ENCODE data around the gene AUTS2.

Gene AUTS2

GRCh38 chr7:70766694-70767093 lies 1168.4 kb downstream of the AUTS2 start:
- H3K27me3 ChIP-seq (ENCODE audit: control insufficient read depth, insufficient read depth, low read length) = no peaks in the 10 kb centered on the region
- H3K27ac ChIP-seq (ENCODE audit: low read depth, low read length) = no peak overlapping the region
- H3K4me1 ChIP-seq (ENCODE audit: control insufficient read depth, insufficient read depth, low read length) = no peaks in the 10 kb centered on the region
- no peak overlapping the region for H3K4me3 ChIP-seq (ENCODE audit: low read length)
- H3K9ac ChIP-seq (ENCODE audit: low read length) = no peak overlapping the region
- H3K36me3 ChIP-seq (ENCODE audit: control insufficient read depth, insufficient read depth, low read length) = peaks cover 13% of the 10 kb centered on the region

- Histone ChIP-seq H3K9ac (ENCODE audit: low read length) (no peak overlapping the region), H3K27me3 (ENCODE audit: control insufficient read depth, insufficient read depth, low read length) (no peaks in the 10 kb centered on the region), H3K4me3 (ENCODE audit: low read length) (no peak overlapping the region), H3K4me1 (ENCODE audit: control insufficient read depth, insufficient read depth, low read length) (no peaks in the 10 kb centered on the region), H3K27ac (ENCODE audit: low read depth, low read length) (no peak overlapping the region), H3K36me3 (ENCODE audit: control insufficient read depth, insufficient read depth, low read length) (peaks cover 13% of the 10 kb centered on the region)
Measured at GRCh38 chr7:70770154-70770553, 1171.9 kb downstream of the AUTS2 start.

- H3K27me3 ChIP-seq (ENCODE audit: control insufficient read depth, insufficient read depth, low read length) = no peaks in the 10 kb centered on the region
- peaks cover 10% of the 10 kb centered on the region for H3K36me3 ChIP-seq (ENCODE audit: control insufficient read depth, insufficient read depth, low read length)
- no peaks in the 10 kb centered on the region for H3K4me1 ChIP-seq (ENCODE audit: control insufficient read depth, insufficient read depth, low read length)
- no peak overlapping the region for H3K27ac ChIP-seq (ENCODE audit: low read depth, low read length)
- no peak overlapping the region for H3K4me3 ChIP-seq (ENCODE audit: low read length)
- H3K9ac ChIP-seq (ENCODE audit: low read length) = no peak overlapping the region
Measured at GRCh38 chr7:70771451-70771850, 1173.2 kb downstream of the AUTS2 start.

- no peaks in the 10 kb centered on the region for H3K4me1 ChIP-seq (ENCODE audit: control insufficient read depth, insufficient read depth, low read length)
- no peak overlapping the region for H3K9ac ChIP-seq (ENCODE audit: low read length)
- no peaks in the 10 kb centered on the region for H3K27me3 ChIP-seq (ENCODE audit: control insufficient read depth, insufficient read depth, low read length)
- no peak overlapping the region for H3K27ac ChIP-seq (ENCODE audit: low read depth, low read length)
- H3K36me3 ChIP-seq (ENCODE audit: control insufficient read depth, insufficient read depth, low read length) = peaks cover 6% of the 10 kb centered on the region
- H3K4me3 ChIP-seq (ENCODE audit: low read length) = no peak overlapping the region
Measured at GRCh38 chr7:70772891-70773290, 1174.6 kb downstream of the AUTS2 start.

GRCh38 chr7:70773406-70773805 lies 1175.1 kb downstream of the AUTS2 start:
- Histone ChIP-seq H3K4me1 (ENCODE audit: control insufficient read depth, insufficient read depth, low read length) (no peaks in the 10 kb centered on the region), H3K27ac (ENCODE audit: low read depth, low read length) (no peak overlapping the region), H3K27me3 (ENCODE audit: control insufficient read depth, insufficient read depth, low read length) (no peaks in the 10 kb centered on the region), H3K9ac (ENCODE audit: low read length) (no peak overlapping the region), H3K36me3 (ENCODE audit: control insufficient read depth, insufficient read depth, low read length) (peaks cover 6% of the 10 kb centered on the region), H3K4me3 (ENCODE audit: low read length) (no peak overlapping the region)

- H3K9ac ChIP-seq (ENCODE audit: low read length) = no peak overlapping the region
- peaks cover 6% of the 10 kb centered on the region for H3K36me3 ChIP-seq (ENCODE audit: control insufficient read depth, insufficient read depth, low read length)
- H3K27ac ChIP-seq (ENCODE audit: low read depth, low read length) = no peak overlapping the region
- no peak overlapping the region for H3K4me3 ChIP-seq (ENCODE audit: low read length)
- no peaks in the 10 kb centered on the region for H3K4me1 ChIP-seq (ENCODE audit: control insufficient read depth, insufficient read depth, low read length)
- no peaks in the 10 kb centered on the region for H3K27me3 ChIP-seq (ENCODE audit: control insufficient read depth, insufficient read depth, low read length)
Measured at GRCh38 chr7:70774950-70775527, 1176.8 kb downstream of the AUTS2 start.

GRCh38 chr7:70775570-70776156 lies 1177.4 kb downstream of the AUTS2 start:
- H3K27ac ChIP-seq (ENCODE audit: low read depth, low read length) = no peak overlapping the region
- H3K4me3 ChIP-seq (ENCODE audit: low read length) = no peak overlapping the region
- H3K4me1 ChIP-seq (ENCODE audit: control insufficient read depth, insufficient read depth, low read length) = no peaks in the 10 kb centered on the region
- no peak overlapping the region for H3K9ac ChIP-seq (ENCODE audit: low read length)
- H3K36me3 ChIP-seq (ENCODE audit: control insufficient read depth, insufficient read depth, low read length) = peaks cover 6% of the 10 kb centered on the region
- H3K27me3 ChIP-seq (ENCODE audit: control insufficient read depth, insufficient read depth, low read length) = no peaks in the 10 kb centered on the region

- peaks cover 2% of the 10 kb centered on the region for H3K36me3 ChIP-seq (ENCODE audit: control insufficient read depth, insufficient read depth, low read length)
- H3K9ac ChIP-seq (ENCODE audit: low read length) = no peak overlapping the region
- H3K27ac ChIP-seq (ENCODE audit: low read depth, low read length) = no peak overlapping the region
- H3K4me3 ChIP-seq (ENCODE audit: low read length) = no peak overlapping the region
- no peaks in the 10 kb centered on the region for H3K4me1 ChIP-seq (ENCODE audit: control insufficient read depth, insufficient read depth, low read length)
- no peaks in the 10 kb centered on the region for H3K27me3 ChIP-seq (ENCODE audit: control insufficient read depth, insufficient read depth, low read length)
Measured at GRCh38 chr7:70776627-70777101, 1178.4 kb downstream of the AUTS2 start.

- Histone ChIP-seq H3K4me3 (ENCODE audit: low read length) (no peak overlapping the region), H3K4me1 (ENCODE audit: control insufficient read depth, insufficient read depth, low read length) (no peaks in the 10 kb centered on the region), H3K36me3 (ENCODE audit: control insufficient read depth, insufficient read depth, low read length) (peaks cover 2% of the 10 kb centered on the region), H3K27me3 (ENCODE audit: control insufficient read depth, insufficient read depth, low read length) (no peaks in the 10 kb centered on the region), H3K9ac (ENCODE audit: low read length) (no peak overlapping the region), H3K27ac (ENCODE audit: low read depth, low read length) (no peak overlapping the region)
Measured at GRCh38 chr7:70777251-70777650, 1179.0 kb downstream of the AUTS2 start.

GRCh38 chr7:70778585-70778984 lies 1180.3 kb downstream of the AUTS2 start:
- Histone ChIP-seq H3K36me3 (ENCODE audit: control insufficient read depth, insufficient read depth, low read length) (peaks cover 2% of the 10 kb centered on the region), H3K9ac (ENCODE audit: low read length) (no peak overlapping the region), H3K27ac (ENCODE audit: low read depth, low read length) (no peak overlapping the region), H3K27me3 (ENCODE audit: control insufficient read depth, insufficient read depth, low read length) (no peaks in the 10 kb centered on the region), H3K4me3 (ENCODE audit: low read length) (no peak overlapping the region), H3K4me1 (ENCODE audit: control insufficient read depth, insufficient read depth, low read length) (no peaks in the 10 kb centered on the region)

- H3K36me3 ChIP-seq (ENCODE audit: control insufficient read depth, insufficient read depth, low read length) = peaks cover 2% of the 10 kb centered on the region
- no peaks in the 10 kb centered on the region for H3K4me1 ChIP-seq (ENCODE audit: control insufficient read depth, insufficient read depth, low read length)
- no peak overlapping the region for H3K9ac ChIP-seq (ENCODE audit: low read length)
- no peaks in the 10 kb centered on the region for H3K27me3 ChIP-seq (ENCODE audit: control insufficient read depth, insufficient read depth, low read length)
- H3K27ac ChIP-seq (ENCODE audit: low read depth, low read length) = no peak overlapping the region
- H3K4me3 ChIP-seq (ENCODE audit: low read length) = no peak overlapping the region
Measured at GRCh38 chr7:70779321-70779720, 1181.0 kb downstream of the AUTS2 start.

- Histone ChIP-seq H3K36me3 (ENCODE audit: control insufficient read depth, insufficient read depth, low read length) (peaks cover 16% of the 10 kb centered on the region), H3K4me1 (ENCODE audit: control insufficient read depth, insufficient read depth, low read length) (no peaks in the 10 kb centered on the region), H3K27me3 (ENCODE audit: control insufficient read depth, insufficient read depth, low read length) (no peaks in the 10 kb centered on the region), H3K27ac (ENCODE audit: low read depth, low read length) (no peak overlapping the region), H3K4me3 (ENCODE audit: low read length) (no peak overlapping the region), H3K9ac (ENCODE audit: low read length) (no peak overlapping the region)
Measured at GRCh38 chr7:70781922-70782311, 1183.6 kb downstream of the AUTS2 start.

- Histone ChIP-seq H3K9ac (ENCODE audit: low read length) (no peak overlapping the region), H3K27me3 (ENCODE audit: control insufficient read depth, insufficient read depth, low read length) (no peaks in the 10 kb centered on the region), H3K36me3 (ENCODE audit: control insufficient read depth, insufficient read depth, low read length) (peaks cover 14% of the 10 kb centered on the region), H3K27ac (ENCODE audit: low read depth, low read length) (no peak overlapping the region), H3K4me1 (ENCODE audit: control insufficient read depth, insufficient read depth, low read length) (no peaks in the 10 kb centered on the region), H3K4me3 (ENCODE audit: low read length) (no peak overlapping the region)
Measured at GRCh38 chr7:70782796-70783195, 1184.5 kb downstream of the AUTS2 start.

All from rectal smooth muscle tissue (tissue), 1 donor.